Hematopoietic multipotent progenitor cell treated with erythropoietin and hydrocortisone succinate and interleukin-3 and kit ligand, for 8 days (in vitro differentiated cells): ENCODE data around the gene ITGA11.

ENCODE experiments used
- DNase-seq: peaks from one replicate; pipeline ENCODE4 v3.0.0-alpha.2; 2015

Gene ITGA11

GRCh38 chr15:68369931-68370767, 61.8 kb downstream of the ITGA11 start:
- no peak for DNase-seq

DNA sequence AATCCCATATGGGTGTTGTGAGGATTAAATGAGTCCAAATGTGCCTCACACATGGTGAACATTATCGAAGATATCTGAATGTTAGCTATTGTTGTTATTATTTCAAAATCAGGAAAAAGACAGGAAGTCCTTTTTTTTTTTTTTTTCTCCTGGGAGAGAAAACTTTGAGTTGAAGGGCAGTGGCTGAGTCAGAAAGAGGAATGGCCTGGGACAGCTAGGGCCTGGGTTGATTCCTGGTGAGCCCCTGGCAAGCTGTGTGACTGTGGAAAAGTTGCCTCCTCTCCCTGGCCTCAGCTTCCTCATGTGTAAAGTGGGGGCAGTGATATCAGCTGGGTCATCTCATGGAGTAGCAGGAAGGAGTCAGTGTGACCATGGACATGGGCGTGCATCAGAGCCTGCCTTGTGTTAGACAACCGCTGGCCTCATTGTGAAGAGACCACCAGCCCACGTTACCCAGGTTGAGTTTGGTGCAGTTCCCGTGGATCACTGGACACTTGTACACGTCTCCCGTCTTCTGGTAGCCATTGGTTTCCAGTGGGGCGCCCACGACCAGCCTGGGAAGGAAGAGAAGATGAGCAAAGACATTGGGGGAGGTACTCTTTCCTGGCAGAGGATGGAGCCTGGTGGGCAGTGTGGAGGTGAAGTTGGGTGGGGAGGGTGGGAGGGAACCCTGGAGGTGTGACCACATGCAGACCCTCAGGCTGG, 63.1 kb downstream of the ITGA11 start:
- no peak for DNase-seq

DNA sequence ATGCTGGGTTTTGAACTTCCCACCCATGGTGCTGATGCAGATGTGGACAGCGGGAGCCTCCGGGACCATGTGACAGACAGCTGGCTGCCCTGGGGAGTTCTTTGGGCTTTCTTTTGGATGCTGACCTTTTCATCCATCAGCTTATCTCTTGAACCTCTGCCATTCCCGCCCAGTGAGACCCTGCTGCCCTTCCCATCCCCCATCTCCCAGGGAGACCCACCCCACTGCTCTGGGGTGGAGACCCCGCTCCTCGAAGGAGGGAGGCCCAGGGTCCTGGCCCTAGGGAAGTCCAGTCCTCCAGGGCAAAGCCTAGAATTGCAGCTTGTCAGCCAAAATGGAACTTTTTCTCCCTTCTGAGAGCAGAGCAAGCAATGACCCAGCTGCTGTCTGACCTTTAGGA, 64.0 kb downstream of the ITGA11 start:
- DNase-seq, result no peak

GRCh38 chr15:68367226-68367625, 64.7 kb downstream of the ITGA11 start:
- no peak for DNase-seq

DNA sequence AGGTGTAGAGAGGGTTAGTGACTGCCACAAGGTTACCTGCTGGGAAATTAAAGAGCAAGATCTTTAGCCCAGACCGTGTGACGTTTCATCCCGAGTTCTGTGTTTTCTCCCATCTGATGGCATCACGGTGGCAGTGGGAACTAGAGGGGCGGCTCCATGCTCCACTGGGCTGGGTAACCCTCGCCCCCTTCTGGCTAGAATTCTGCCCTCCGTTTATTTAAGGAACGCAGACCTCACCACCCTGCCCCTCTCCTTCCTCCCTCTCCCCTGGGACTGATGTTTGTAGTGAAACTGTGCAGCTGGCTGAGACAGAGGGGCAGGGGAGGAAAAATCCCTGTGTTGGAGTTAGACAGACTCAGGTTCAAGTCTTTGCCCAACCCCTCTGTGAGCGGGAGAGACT, 65.6 kb downstream of the ITGA11 start:
- no peak for DNase-seq

GRCh38 chr15:68365770-68366169, 66.2 kb downstream of the ITGA11 start:
- DNase-seq, result no peak

DNA sequence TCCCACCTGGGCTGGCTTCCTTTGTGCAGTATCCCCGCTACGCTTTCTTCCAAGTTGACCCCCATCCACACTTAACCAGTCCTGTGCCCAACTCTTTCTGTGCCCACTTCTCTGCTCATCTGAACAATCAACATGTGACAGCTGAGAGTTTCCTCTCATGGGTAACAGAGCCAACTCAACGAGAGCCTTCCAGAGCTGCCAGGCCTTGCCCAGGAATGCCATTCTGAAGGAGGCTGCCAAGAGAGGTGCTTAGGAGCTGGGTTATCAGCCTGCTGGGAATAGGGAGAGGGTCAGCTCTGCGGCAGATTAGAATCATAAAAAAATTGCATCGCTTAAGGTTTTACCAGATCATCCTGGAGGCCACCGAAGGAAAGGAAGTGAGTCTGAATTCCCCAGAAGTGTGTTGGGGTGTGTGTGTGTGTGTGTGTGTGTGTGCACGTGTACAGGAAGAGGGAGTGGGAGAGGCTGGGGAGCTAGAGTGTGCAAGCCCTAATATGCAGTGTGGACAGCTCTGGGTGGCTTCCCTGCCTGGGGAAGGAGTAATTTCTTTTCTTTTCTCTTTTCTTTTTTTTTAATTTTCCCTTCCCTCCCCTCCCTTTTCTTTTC, 66.7 kb downstream of the ITGA11 start:
- DNase-seq, result no peak

DNA sequence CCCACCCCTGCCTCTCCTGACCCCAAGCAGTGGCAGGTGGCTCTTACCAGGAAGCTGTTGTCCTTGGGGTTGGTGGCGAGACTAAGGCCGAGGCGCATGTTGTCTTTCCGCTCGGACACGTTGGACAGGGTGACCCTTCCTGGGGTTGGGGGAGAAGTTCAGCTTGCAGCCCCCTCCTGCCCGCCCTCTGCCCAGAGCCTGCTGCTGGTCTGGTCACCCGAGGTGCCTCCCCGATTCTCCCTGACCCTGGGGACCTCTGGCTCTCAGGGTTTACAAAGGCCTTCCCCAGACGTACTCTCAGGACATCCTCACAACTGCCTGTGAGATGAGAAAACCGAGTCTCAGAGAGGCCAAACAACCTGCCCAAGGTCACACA, 67.3 kb downstream of the ITGA11 start:
- DNase-seq, result no peak

DNA sequence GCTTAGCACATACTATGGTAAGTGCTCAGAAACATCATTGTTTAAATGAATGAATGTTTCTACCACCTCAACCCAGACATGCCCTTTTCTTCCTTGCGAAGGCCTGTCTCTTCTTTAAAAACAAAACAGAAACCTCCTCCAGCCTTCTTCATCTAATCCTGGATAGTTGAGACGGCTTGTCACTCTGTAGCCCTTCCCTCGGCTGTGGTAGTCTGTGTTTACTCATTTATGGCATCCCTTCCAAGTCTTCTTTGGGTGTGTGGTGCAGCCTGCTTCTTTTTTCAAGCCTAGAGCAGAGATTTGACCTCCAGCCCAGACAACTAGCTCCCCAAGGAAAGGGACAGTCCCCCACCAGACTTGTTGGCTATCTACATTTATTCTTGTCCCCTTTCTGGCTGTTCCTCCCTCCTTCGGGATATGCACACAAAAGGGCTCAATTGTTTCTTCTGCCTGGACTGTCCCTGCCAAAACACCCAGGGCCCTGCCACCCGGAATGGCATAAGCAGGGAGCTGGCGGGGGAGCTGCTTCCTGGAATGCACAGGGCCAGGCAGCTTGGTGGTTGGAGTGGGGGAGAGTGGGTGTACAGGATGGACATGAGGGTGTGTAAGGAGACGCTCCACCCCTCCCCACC, 67.8 kb downstream of the ITGA11 start:
- no peak for DNase-seq

DNA sequence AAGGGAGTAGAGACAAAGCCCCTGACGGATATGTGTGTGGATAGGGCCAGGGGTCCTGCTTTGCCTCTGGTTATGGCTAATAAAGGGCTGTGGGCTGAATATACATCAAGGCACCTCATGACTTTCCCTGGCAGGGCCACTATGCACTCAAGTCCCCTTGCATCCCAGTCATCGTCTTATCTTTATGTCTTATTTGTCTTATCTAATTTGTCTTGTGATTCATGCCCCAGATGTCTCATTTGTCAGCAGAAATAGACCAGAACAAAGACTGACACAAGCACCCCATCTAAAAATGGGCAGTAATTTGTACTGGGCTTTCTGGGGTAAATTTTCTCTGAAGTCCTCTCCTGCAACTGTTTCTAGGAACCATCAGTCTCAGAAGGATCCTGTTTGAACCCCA, 68.6 kb downstream of the ITGA11 start:
- DNase-seq, result no peak

GRCh38 chr15:68362537-68363126, 69.3 kb downstream of the ITGA11 start:
- DNase-seq, result no peak

- no peak for DNase-seq
Observed at GRCh38 chr15:68360721-68361120, 71.2 kb downstream of the ITGA11 start.

DNA sequence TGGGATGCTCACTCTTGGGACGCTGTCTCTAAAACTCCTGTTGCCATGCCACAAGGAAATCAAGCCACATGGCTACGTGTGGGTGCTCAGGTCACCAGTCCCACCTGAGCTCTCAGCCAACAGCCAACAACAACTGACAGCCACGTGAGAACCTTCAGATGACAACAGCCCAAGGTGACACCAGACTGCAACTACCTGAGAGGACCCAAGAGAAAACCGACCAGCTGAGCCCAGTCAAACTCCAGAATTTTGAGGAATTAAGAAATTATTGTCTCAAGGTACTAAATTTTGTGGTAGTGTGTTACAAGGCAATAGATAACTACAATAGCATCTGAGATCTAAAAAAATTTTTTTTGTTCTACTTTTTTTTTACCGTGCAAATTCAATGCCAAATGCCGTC, 75.2 kb downstream of the ITGA11 start:
- DNase-seq, result no peak

DNA sequence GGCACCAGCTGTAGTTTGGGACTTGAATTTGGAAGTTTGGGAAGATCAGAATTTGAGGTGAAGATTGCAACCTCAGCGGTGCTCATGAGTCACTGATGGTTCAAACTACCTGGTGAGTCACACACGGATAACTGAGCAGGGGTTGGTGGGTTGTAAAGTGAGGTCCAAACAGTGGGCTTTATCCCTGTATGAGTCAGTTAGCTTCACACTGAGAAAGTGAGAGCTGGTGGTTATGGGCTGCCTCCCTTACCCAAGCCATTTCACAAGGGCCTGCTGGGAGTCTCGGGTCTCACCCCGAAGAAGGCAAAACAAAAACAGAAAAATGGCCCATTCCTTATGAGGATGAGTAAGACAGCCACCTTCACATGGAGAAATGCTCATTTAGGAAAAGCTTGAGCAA, 77.0 kb downstream of the ITGA11 start:
- DNase-seq, result no peak

GRCh38 chr15:68354268-68354667, 77.7 kb downstream of the ITGA11 start:
- DNase-seq, result no peak

DNA sequence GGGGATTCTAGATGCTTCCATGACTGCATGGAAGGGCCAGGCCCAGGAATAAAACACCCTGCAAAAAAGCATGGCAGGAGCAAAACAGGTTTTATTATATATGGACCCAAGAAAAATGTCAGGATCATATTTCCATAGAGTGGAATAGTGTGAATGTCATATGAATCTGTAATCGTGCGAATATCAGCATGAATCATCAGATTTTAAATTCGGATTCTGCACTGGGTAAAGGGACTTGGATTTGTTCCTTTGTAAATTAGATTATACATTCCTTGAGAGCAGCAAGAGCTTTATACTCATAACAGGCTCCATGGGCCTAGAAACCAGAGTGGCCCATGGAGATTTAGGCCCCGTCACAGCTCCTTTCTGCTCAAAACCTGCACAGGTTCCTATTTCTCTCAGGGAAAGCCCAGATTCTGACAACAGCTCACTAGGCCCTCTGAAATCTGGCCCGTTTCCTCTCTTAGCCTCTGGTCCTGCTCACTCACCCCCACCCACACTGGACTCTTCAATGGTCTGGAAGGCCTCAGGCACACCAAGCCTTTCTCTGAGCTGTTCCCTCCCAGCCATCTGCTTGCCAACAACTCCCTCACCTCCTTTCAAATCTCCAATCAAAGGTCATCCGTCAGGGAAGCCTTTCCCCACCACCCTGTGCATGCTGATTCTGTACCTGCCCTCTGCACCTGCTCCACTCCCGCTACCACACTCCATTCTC, 78.4 kb downstream of the ITGA11 start:
- no peak for DNase-seq

- DNase-seq, result peak; percentile 35
Observed at GRCh38 chr15:68352401-68353062, 79.4 kb downstream of the ITGA11 start.

- no peak for DNase-seq
Observed at GRCh38 chr15:68349151-68349550, 82.8 kb downstream of the ITGA11 start.

DNA sequence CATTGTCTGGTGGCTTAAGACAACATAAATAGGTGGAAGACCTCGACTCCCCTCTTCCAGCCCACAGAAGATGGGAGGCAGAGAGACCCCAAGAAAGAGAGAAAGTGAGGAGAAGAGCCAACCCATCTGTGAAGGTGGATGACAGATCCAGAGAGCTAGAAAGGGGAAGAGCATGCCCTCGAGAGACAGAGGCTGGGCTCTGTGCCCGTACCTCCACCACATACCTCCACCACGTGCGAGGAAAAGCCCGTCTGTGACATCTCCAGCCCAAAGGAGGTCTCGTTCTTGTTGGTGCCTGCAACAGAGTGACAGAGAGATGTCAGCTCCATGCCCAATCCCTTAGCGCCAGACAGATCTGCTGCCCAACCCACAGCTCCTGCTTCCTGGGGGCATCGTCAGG, 83.4 kb downstream of the ITGA11 start:
- DNase-seq, result no peak

DNA sequence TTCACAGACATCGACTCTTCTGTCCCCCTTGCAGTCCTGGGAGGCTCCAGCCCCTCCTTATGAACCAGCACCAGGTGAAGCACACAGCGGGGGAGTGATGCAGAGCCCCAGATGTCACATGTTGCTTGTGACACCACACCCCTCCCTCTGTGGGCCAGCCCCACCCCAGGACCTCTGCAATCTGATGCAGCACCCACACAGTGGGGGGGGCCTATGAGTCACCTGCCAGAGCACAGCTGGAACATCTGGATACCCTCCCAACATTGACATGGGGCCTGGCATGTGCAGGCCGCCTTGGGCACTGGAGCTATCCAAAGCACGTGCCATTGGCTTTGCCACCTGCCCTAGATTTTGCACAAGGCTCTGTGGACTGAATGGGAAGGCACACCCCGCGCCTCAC, 83.9 kb downstream of the ITGA11 start:
- peak; percentile 42 for DNase-seq

DNA sequence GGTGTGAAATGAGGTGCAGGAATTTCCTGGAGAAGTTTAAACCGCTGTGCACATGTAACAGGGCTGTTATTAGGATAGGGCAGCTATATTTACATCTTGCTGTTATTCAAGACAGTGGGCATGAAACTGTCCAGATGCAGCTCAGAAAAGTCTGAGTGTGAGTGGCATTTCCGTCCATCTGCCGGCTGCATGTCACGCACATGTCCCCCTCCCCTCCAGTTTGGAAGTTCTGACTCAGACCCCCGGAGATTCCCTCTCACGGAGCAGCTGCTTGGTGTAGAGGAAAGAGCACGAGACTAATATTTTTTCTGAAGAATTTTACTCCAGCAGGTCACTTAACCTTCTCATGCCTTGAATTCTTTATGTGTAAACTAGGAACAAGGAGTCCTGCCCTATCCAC, 84.6 kb downstream of the ITGA11 start:
- DNase-seq, result no peak

- no peak for DNase-seq
Observed at GRCh38 chr15:68346979-68347378, 85.0 kb downstream of the ITGA11 start.
